HUDEP-2 (cell line): ENCODE results near the gene BCS1L.

Experiments
- DNase-seq, 76 experiments: peaks; one replicate each; lab custom pipeline; 2025; ENCODE audit not compliant: unreplicated experiment in 76 of 76; lab: John Stamatoyannopoulos, UW

The BCS1L gene

DNA sequence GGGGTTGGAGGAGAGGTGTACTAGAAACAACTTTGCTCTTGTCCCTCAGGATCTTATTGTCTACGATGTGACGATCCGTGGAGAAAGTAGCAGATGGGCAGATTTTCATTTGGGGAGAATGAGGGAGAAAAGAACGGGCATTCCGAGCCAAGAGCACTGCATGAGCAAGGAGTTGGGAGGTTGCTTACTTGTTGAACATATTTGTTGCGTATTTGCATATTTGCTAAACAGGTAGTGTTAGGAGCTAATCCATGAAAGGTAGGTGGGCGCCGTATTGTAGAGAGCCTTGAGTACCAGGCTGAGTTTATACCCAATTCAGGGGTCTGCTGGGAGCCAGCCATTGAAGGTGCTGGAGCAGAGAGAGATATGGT, 490 bp downstream of the BCS1L start:
- peak in 1 of 76 experiments; percentile 2 for DNase-seq

GRCh38 chr2:218662377-218662776, 2.9 kb downstream of the BCS1L start:
- no peak for DNase-seq

GRCh38 chr2:218662827-218663226, 3.3 kb downstream of the BCS1L start:
- no peak for DNase-seq

- no peak for DNase-seq
These were observed 4.4 kb downstream of the BCS1L start for GRCh38 chr2:218663901-218664300.

GRCh38 chr2:218664653-218665052, 5.2 kb downstream of the BCS1L start:
- no peak for DNase-seq

DNA sequence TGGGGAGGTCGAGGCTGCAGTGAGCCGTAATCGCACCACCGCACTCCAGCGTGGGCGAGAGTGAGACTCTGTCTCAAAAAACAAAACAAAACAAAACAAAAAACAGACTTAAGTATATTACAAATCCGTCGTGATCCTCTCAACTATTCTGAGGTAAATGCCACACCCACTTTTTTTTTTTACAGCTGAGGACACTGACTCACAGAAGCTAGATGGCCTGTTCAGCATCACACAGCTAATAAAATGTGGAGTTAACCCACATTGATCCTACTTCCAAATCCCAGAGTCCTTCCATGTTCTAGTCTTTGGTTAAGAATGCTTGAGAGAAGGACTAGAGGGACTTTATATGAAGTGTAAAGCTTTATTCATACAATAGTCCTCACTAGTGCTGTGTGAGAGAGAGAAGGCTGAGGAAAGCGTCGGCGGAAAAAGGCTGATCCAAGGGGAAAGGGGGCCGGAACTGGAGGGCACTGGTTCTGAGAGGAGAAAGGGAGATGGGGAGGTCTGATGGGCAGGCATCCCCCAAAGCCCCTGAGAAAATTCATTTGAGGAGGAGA, 11.7 kb downstream of the BCS1L start:
- DNase-seq: no peak

GRCh38 chr2:218671654-218672566, 12.4 kb downstream of the BCS1L start, which contains the start of the genes RNF25 and STK36:
Gene RNF25, minus strand, starts transcription at chr2:218672002. Its CDS starts 32 bp downstream, at chr2:218671970.
Gene STK36, plus strand, starts transcription at chr2:218672086. Its CDS starts 744 bp downstream, at chr2:218672830.
- DNase-seq: peak in 74 of 76 experiments; percentile 18 to 86 (median 65)

DNA sequence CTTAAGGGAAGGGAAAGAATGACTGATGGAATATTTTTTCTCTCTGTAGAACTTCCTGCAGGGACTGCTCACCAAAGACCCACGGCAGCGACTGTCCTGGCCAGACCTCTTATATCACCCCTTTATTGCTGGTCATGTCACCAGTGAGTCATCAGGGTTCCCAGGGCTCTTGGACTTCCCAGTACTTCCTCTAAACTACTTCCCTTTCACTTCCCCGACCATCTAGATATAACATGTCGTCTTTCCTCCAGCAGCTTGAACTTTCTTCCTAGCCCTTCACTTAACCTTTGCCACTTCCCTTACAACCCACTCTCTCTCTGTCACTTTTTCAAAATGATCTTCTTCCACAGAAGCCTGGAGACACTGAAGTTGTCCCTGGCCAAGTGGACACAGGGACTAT, 19.6 kb downstream of the BCS1L start:
- DNase-seq: no peak

GRCh38 chr2:218680061-218680460, 20.6 kb downstream of the BCS1L start:
- no peak for DNase-seq

GRCh38 chr2:218687400-218688060, 28.0 kb downstream of the BCS1L start:
- peak in 69 of 76 experiments; percentile 1 to 75 (median 39) for DNase-seq

GRCh38 chr2:218691234-218691633, 31.8 kb downstream of the BCS1L start:
- DNase-seq: no peak

- DNase-seq: no peak
These were observed 35.1 kb downstream of the BCS1L start for GRCh38 chr2:218694405-218695145.

GRCh38 chr2:218698885-218699284, 39.4 kb downstream of the BCS1L start:
- no peak for DNase-seq

- DNase-seq: no peak
These were observed 42.3 kb downstream of the BCS1L start for GRCh38 chr2:218701806-218702205.

GRCh38 chr2:218703341-218703740, 43.9 kb downstream of the BCS1L start:
- DNase-seq: no peak

DNA sequence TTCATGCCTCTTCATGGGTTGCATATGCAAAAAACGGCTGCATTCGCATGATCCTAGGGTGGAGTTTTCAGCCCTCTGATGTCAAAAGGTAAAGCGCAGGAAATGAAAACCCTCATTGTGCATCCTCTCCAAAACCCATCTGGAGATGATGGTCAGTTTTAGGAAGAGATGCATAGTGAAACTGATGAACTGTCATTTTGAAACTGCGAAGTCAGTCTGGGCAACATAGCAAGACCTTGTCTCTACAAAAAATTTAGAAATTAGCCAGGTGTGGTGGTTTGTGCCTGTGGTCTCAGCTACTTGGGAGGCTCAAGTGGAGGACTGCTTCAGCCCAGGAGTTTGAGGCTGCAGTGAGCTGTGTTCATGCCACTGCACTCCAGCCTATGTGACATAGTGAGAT, 48.6 kb downstream of the BCS1L start:
- DNase-seq: no peak

DNA sequence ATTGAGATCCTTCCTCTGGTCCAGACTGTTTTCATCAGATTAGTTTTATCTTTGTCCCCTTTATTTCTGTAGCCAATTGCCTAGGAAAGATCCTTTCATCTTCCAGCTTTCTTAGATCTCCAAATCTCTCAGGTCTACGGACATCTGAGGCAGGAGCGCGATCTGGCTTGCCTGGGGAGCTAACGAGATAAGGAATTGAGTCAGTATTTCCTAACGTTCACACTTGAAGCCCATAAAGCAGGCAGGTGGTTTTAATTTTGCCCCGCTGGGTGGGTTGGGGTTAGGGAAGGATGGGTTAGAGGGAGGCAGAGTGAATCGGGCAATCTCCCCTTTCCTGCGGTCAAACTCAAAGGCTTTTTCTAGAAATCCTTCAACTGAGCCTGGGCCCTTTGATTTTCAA, 50.4 kb downstream of the BCS1L start:
- no peak for DNase-seq

GRCh38 chr2:218710334-218710686, 50.8 kb downstream of the BCS1L start:
- no peak for DNase-seq

DNA sequence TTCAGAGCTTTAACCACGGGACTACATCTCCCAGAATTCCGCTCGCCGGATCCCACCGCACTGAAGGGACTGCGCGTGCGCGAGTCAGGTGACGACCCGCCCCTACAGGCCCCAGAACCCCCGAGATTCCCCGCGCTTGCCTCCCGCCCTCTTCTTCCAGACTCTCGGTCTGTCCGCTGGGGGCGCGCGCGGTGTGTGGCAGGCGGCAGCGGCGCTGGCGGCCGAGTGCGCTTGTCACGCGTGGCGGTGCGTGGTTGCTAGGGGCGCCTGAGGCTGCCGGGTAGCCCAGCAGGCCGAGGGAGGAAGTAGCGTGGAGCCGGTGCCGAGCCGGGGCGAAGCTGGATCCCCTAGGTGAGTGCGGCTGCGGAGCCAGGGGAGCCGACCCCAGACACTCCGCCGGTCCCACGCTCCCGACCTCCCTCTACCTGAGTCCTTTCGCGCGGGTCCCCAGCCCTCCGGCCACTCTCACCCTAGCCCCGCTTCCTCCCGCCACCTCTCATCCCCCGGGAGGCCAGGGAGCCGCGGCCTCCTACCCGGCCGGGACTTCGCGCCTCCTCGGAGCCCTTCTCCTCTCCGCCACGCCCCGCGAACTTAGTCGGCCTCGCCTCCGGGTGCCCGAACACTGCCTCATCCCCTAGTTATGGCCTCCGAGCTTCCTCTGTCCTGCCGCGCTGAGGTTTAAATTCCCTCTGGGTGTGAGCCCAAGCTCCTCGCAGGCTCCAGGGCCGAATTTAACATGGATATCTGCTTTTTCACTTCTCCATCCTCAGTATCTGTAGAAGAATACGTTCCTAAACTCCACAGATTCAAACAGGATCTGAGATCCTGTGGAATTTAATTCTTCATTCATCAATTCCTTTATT, 51.4 kb downstream of the BCS1L start, which contains the start of gene TTLL4:
TTLL4 (plus strand) TSS at position 149 of the 863 bp plus-strand sequence. CDS start 26,842 bp downstream, outside the sequence.
- peak; percentile 29 to 98 (median 94) for DNase-seq

GRCh38 chr2:218711550-218711929, 52.1 kb downstream of the BCS1L start:
- no peak for DNase-seq
